Measurements from ENCODE around the gene DIPK1B. TPM values are rescaled to one million over a fixed set of nuclear protein-coding genes. Genes with fewer than 3 reads are reported as not detected.

DIPK1B gene
- total RNA-seq, 1 experiment from 2014 or later, result not detected

GRCh38 chr9:136728080-136728547 lies 15.7 kb downstream of the DIPK1B start:
- Histone ChIP-seq H3K4me3 (peak overlapping the region; percentile 66), H3K36me3 (peaks cover 56% of the 10 kb centered on the region), H3K4me1 (replicated peaks) (peaks cover 22% of the 10 kb centered on the region), H3K9me3 (replicated peaks) (no peaks in the 10 kb centered on the region), H3K27ac (no peak overlapping the region), H3K27me3 (replicated peaks) (peaks cover 5% of the 10 kb centered on the region)
- peak; percentile 70 to 87 for DNase-seq (ENCODE audit: low read depth in 1 of 2, low spot score in 2 of 2)

- Histone ChIP-seq H3K9me3 (replicated peaks) (no peaks in the 10 kb centered on the region), H3K27me3 (replicated peaks) (peaks cover 5% of the 10 kb centered on the region), H3K4me1 (replicated peaks) (peaks cover 22% of the 10 kb centered on the region), H3K4me3 (peak overlapping the region; percentile 66), H3K36me3 (peaks cover 50% of the 10 kb centered on the region), H3K27ac (no peak overlapping the region)
- peak in 1 of 2 experiments; percentile 23 for DNase-seq (ENCODE audit: low read depth in 1 of 2, low spot score in 2 of 2)
Measured at GRCh38 chr9:136728548-136729123, 16.3 kb downstream of the DIPK1B start.

- Histone ChIP-seq H3K4me1 (replicated peaks) (peaks cover 22% of the 10 kb centered on the region), H3K36me3 (peaks cover 45% of the 10 kb centered on the region), H3K27me3 (replicated peaks) (peaks cover 5% of the 10 kb centered on the region), H3K27ac (no peak overlapping the region), H3K4me3 (no peak overlapping the region), H3K9me3 (replicated peaks) (no peaks in the 10 kb centered on the region)
- DNase-seq (ENCODE audit: low read depth in 1 of 2, low spot score in 2 of 2), result no peak
Measured at GRCh38 chr9:136729144-136729543, 16.8 kb downstream of the DIPK1B start.

GRCh38 chr9:136729926-136730325 lies 17.6 kb downstream of the DIPK1B start:
- H3K36me3 ChIP-seq, result peaks cover 37% of the 10 kb centered on the region
- DNase-seq (ENCODE audit: low read depth in 1 of 2, low spot score in 2 of 2), result no peak
- no peak overlapping the region for H3K27ac ChIP-seq
- no peak overlapping the region for H3K4me3 ChIP-seq
- peaks cover 22% of the 10 kb centered on the region for H3K4me1 ChIP-seq (replicated peaks)
- H3K27me3 ChIP-seq (replicated peaks), result peaks cover 5% of the 10 kb centered on the region
- H3K9me3 ChIP-seq (replicated peaks), result no peaks in the 10 kb centered on the region

DNA sequence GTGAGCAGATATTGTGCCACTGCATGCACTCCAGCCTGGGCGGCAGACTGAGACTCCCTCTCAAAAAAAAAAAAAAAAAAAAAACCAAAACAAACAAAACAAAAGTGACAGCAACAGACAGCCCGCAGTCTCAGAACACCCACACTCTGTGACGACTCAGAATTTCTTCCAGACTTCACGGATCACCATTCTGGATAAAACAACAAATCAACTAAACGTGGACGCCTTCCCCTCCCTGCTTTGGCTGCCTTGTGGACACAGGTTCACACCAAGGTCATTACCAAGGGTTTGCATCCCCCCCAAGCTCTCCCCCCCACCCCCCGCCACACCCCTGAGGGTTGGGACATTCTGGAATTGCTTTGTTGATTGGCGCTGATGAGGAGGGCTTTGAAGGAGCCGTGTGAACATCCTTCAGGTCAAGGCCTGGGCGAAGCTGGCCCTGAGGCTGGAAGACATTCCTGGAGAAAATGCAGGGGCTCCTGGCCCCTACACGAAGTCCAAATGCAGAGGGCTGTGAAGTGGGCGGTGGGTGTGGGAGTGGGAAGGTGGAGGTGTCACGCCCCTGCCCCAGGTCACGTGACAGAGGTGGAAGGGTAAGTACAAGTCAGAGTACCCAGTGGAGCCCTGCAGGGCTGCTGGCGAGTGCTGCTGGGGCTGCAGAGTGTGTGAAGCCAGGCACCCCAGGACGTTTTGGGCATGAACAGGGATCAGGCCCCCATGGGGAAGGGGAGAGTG lies 20.2 kb downstream of the DIPK1B start:
- H3K27me3 ChIP-seq (replicated peaks), result peaks cover 8% of the 10 kb centered on the region
- no peak overlapping the region for H3K27ac ChIP-seq
- no peak overlapping the region for H3K4me3 ChIP-seq
- H3K9me3 ChIP-seq (replicated peaks), result no peaks in the 10 kb centered on the region
- DNase-seq (ENCODE audit: low read depth in 1 of 2, low spot score in 2 of 2), result no peak
- H3K36me3 ChIP-seq, result peaks cover 13% of the 10 kb centered on the region; the same call in 1 of the 2 replicates
- peaks cover 8% of the 10 kb centered on the region for H3K4me1 ChIP-seq (replicated peaks)

DNA sequence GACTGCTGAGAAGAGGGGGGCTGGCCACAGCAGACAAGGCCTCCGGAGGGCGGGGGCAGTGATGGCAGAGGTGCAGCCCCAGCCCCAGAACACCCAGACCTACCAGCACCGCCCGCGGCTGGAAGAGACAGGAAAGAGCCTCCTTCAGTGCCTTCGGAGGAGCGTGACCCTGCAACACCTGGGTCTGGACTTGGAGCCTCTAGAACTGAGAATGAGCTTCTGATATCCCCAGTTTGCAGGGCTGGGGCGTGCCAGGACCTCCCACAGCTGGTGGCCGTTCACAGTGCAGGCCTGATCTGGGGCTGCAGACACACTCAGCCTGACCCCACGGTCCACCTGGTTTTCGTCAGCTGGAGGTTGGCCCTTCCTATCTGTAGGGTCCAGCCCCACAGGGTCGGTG lies 21.2 kb downstream of the DIPK1B start:
- H3K27me3 ChIP-seq (replicated peaks), result peaks cover 12% of the 10 kb centered on the region
- no peak overlapping the region for H3K27ac ChIP-seq
- H3K9me3 ChIP-seq (replicated peaks), result no peaks in the 10 kb centered on the region
- no peak for DNase-seq (ENCODE audit: low read depth in 1 of 2, low spot score in 2 of 2)
- peaks cover 3% of the 10 kb centered on the region; the same call in 1 of the 2 replicates for H3K36me3 ChIP-seq
- H3K4me3 ChIP-seq, result no peak overlapping the region
- H3K4me1 ChIP-seq (replicated peaks), result peaks cover 2% of the 10 kb centered on the region

DNA sequence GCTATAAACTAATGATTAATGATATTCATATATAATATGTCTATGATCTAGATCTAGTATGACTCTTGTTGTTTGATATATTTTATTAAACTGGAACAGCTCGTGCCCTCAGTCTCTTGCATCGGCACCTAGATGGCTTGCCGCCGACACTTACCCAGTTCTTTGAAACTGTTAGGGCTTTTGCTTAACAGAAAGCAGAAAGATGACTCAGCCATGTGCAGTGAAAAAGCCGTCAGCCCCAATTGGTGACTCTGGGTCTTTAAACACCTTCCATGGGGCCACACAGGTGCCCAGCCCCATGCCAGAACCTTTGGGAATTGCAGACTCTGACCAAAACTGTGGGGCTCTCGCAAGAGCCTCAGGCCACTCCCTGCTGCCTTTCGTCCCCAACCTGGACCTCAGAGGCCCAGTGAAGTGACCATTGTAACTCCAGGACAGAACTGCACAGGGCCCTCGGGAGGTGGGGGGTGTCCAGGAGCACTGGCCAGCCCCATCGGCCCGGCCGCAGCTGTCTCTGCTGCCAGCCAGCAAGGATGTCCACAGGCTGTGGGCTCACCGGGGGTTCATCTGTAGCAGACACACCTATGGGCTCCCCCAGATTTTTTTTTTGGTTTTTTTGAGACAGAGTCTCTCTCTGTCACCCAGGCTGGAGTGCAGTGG lies 22.6 kb downstream of the DIPK1B start:
- Histone ChIP-seq H3K27ac (no peak overlapping the region), H3K4me3 (no peak overlapping the region), H3K4me1 (replicated peaks) (no peaks in the 10 kb centered on the region), H3K27me3 (replicated peaks) (peaks cover 24% of the 10 kb centered on the region), H3K9me3 (replicated peaks) (no peaks in the 10 kb centered on the region), H3K36me3 (no peaks in the 10 kb centered on the region)
- DNase-seq (ENCODE audit: low read depth in 1 of 2, low spot score in 2 of 2), result no peak

DNA sequence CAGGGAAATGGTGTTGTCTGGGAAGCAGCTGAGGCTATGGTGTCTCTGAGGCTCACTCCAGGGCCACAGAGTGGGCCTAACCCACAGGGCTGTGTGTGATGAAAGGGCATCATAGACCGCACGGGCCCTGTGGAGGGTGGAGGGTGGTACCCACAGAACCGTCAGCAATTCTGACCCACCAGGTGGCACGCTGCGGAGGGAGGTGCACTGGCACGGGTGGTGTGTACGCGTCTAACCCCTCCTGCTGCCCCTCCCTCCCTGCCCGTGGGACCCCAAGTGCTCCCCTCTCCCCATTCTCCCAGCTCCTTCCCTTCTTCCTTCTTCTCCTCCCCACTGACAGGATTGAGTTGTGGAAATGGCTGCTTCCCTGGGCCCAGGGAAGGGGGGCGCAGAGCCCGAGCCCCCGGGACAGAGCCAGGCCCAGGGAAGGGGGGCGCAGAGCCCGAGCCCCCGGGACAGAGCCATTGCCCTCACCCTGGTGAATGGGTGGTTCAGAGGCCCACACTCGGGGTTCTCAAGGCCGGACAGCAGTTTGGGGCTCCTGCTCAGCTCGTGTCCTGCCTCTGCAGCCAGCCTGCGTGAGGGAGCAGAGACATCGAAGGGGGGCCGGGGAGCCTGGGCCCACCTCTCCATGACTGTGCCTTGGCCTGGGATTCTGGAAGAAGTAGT lies 23.6 kb downstream of the DIPK1B start:
- Histone ChIP-seq H3K9me3 (replicated peaks) (no peaks in the 10 kb centered on the region), H3K36me3 (no peaks in the 10 kb centered on the region), H3K27me3 (replicated peaks) (peaks cover 33% of the 10 kb centered on the region), H3K4me1 (replicated peaks) (no peaks in the 10 kb centered on the region), H3K4me3 (no peak overlapping the region), H3K27ac (no peak overlapping the region)
- DNase-seq (ENCODE audit: low read depth in 1 of 2, low spot score in 2 of 2), result no peak

- H3K4me3 ChIP-seq, result no peak overlapping the region
- no peaks in the 10 kb centered on the region for H3K4me1 ChIP-seq (replicated peaks)
- H3K27me3 ChIP-seq (replicated peaks), result peaks cover 62% of the 10 kb centered on the region
- DNase-seq (ENCODE audit: low read depth in 1 of 2, low spot score in 2 of 2), result no peak
- H3K36me3 ChIP-seq, result no peaks in the 10 kb centered on the region
- no peaks in the 10 kb centered on the region for H3K9me3 ChIP-seq (replicated peaks)
- H3K27ac ChIP-seq, result no peak overlapping the region
Measured at GRCh38 chr9:136738960-136739359, 26.6 kb downstream of the DIPK1B start.

GRCh38 chr9:136739509-136739908 lies 27.1 kb downstream of the DIPK1B start:
- no peaks in the 10 kb centered on the region for H3K4me1 ChIP-seq (replicated peaks)
- H3K27me3 ChIP-seq (replicated peaks), result peaks cover 65% of the 10 kb centered on the region
- no peaks in the 10 kb centered on the region for H3K9me3 ChIP-seq (replicated peaks)
- H3K4me3 ChIP-seq, result no peak overlapping the region
- no peak overlapping the region for H3K27ac ChIP-seq
- DNase-seq (ENCODE audit: low read depth in 1 of 2, low spot score in 2 of 2), result no peak
- H3K36me3 ChIP-seq, result no peaks in the 10 kb centered on the region

GRCh38 chr9:136740069-136740468 lies 27.7 kb downstream of the DIPK1B start:
- Histone ChIP-seq H3K4me1 (replicated peaks) (no peaks in the 10 kb centered on the region), H3K9me3 (replicated peaks) (no peaks in the 10 kb centered on the region), H3K27ac (no peak overlapping the region), H3K36me3 (no peaks in the 10 kb centered on the region), H3K4me3 (no peak overlapping the region), H3K27me3 (replicated peaks) (peaks cover 67% of the 10 kb centered on the region)
- no peak for DNase-seq (ENCODE audit: low read depth in 1 of 2, low spot score in 2 of 2)

GRCh38 chr9:136740491-136740890 lies 28.1 kb downstream of the DIPK1B start:
- Histone ChIP-seq H3K27ac (no peak overlapping the region), H3K4me3 (no peak overlapping the region), H3K36me3 (no peaks in the 10 kb centered on the region), H3K27me3 (replicated peaks) (peaks cover 67% of the 10 kb centered on the region), H3K9me3 (replicated peaks) (no peaks in the 10 kb centered on the region), H3K4me1 (replicated peaks) (no peaks in the 10 kb centered on the region)
- no peak for DNase-seq (ENCODE audit: low read depth in 1 of 2, low spot score in 2 of 2)

DNA sequence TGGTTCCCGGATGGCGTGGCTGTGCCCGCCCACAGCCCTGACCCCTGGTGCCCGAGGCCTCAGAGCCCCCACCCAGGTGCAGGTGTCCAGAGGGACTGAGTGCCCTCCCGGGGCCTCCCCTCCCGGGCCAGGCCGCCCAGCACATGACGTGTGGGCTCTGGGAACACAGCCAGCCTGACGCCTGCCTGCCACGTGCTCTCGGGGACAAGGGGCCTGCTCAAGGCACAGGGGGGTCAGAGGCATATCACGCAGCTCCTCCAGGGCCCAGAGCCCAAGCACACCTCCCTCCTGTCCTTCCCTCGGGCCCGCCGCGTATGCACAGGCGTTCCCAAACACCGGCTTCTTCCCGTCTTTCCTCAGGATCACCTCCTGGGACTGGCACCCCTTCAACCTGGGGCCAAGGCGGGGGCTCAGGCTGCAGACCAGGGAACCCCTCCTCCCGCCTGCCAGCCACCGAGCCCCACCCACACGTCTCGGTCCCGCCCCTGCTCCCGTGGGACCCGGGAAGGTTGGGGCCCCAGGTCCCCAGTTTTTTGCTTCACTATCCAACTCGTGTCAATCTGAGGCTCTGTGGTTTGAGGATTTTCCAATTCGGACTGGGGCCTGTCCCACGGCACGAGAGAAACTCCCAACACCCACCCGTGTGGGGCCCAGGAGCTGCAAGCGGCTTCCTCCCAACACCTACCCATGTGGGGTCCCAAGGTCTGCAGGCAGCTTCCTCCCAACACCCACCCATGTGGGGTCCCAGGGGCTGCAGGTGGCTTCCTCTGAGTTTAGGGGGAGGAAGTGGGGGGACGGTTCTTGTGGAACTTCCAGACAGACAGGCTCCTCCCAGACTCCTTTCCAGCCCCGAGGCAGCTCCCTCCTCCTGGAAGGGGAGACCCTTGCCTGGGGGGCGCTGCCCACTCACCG lies 28.9 kb downstream of the DIPK1B start:
- no peak for DNase-seq (ENCODE audit: low read depth in 1 of 2, low spot score in 2 of 2)
- no peak overlapping the region for H3K4me3 ChIP-seq

More for the DNA sequence above, 28.9 kb downstream of the DIPK1B start:
- no peak overlapping the region for H3K27ac ChIP-seq
- H3K4me1 ChIP-seq (replicated peaks), result no peaks in the 10 kb centered on the region
- peaks cover 67% of the 10 kb centered on the region for H3K27me3 ChIP-seq (replicated peaks)
- no peaks in the 10 kb centered on the region for H3K9me3 ChIP-seq (replicated peaks)
- no peaks in the 10 kb centered on the region for H3K36me3 ChIP-seq
